ENCODE results near the gene PPFIBP2. TPM values are rescaled to one million over a fixed set of nuclear protein-coding genes. Genes with fewer than 3 reads are reported as not detected.

PPFIBP2 gene
- total RNA-seq, 1 experiment from 2014 or later: 5.7 TPM

- ChIA-PET POLR2A (no interaction called here), CTCF (interaction anchor here (0.8 to 1.2 kb wide), 2 partner anchors 119 to 593 kb away, joined by 3 to 6 read pairs; no protein-coding TSS in a partner anchor), RAD21 (ENCODE audit: low non-redundant PET in 1 of 2, low total read pairs in 2 of 2, uncharacterized antibody in 2 of 2, unreplicated experiment in 2 of 2) (no interaction called here)
- TF ChIP-seq JUND (IDR thresholded peaks at IDR 0.05) (no peak), SRF (IDR thresholded peaks at IDR 0.05; ENCODE audit: low read depth) (no peak), POLR2AphosphoS5 (IDR thresholded peaks at IDR 0.05; ENCODE audit: low read depth, low read length) (no peak), ZNF274 (IDR thresholded peaks at IDR 0.05; ENCODE audit: low read depth, low read length) (no peak), TCF7L2 (IDR thresholded peaks at IDR 0.05; ENCODE audit: borderline replicate concordance, extremely low read depth, insufficient read depth, insufficient read length) (no peak), YY1 (IDR thresholded peaks at IDR 0.05; ENCODE audit: extremely low read depth, insufficient replicate concordance, low read depth, low read length) (no peak), SP1 (IDR thresholded peaks at IDR 0.05; ENCODE audit: low read depth) (no peak), CBX3 (IDR thresholded peaks at IDR 0.05; ENCODE audit: low read depth) (no peak)
- DNase-seq (ENCODE audit: low read depth, low spot score) (no peak), ATAC-seq (no peak)
- Histone ChIP-seq H3K9me3 (ENCODE audit: control insufficient read depth in 1 of 2, insufficient read depth in 1 of 2, low read depth in 1 of 2, low read length in 2 of 2) (no peaks in the 10 kb centered on the region), H3K36me3 (ENCODE audit: control insufficient read depth in 1 of 2, insufficient read depth in 2 of 2, low read length in 2 of 2) (no peaks in the 10 kb centered on the region), H4K20me1 (ENCODE audit: insufficient read depth) (no peaks in the 10 kb centered on the region), H3K9me2 (ENCODE audit: insufficient read depth) (no peaks in the 10 kb centered on the region), H2AFZ (ENCODE audit: low read depth, low read length, poor library complexity, severe bottlenecking) (no peak overlapping the region), H3K27me3 (ENCODE audit: insufficient read depth, low read length) (peaks cover 80% of the 10 kb centered on the region), H3K27ac (ENCODE audit: low read depth, low read length) (no peak overlapping the region), H3K4me2 (ENCODE audit: low read length) (no peak overlapping the region), H3K4me3 (replicated peaks in 1 of 2; ENCODE audit: low read depth in 1 of 2, low read length in 2 of 2) (no peak overlapping the region), H3K9ac (ENCODE audit: low read length) (no peak overlapping the region), H3K79me2 (ENCODE audit: insufficient read depth, low read length) (no peaks in the 10 kb centered on the region), H3K4me1 (ENCODE audit: control insufficient read depth in 1 of 2, insufficient read depth in 2 of 2, low read length in 2 of 2) (no peaks in the 10 kb centered on the region)
- BruUV-seq (replicated peaks): no TSS peak
- intact Hi-C loops (cut with micrococcal nuclease): no loop called here
Measured at GRCh38 chr11:7690648-7691047, 176.8 kb downstream of the PPFIBP2 start.

GRCh38 chr11:7691759-7692350, 178.1 kb downstream of the PPFIBP2 start:
- Histone ChIP-seq H3K4me1 (ENCODE audit: control insufficient read depth in 1 of 2, insufficient read depth in 2 of 2, low read length in 2 of 2) (no peaks in the 10 kb centered on the region), H3K9ac (ENCODE audit: low read length) (no peak overlapping the region), H2AFZ (ENCODE audit: low read depth, low read length, poor library complexity, severe bottlenecking) (no peak overlapping the region), H3K79me2 (ENCODE audit: insufficient read depth, low read length) (no peaks in the 10 kb centered on the region), H3K9me2 (ENCODE audit: insufficient read depth) (no peaks in the 10 kb centered on the region), H3K27ac (ENCODE audit: low read depth, low read length) (no peak overlapping the region), H3K9me3 (ENCODE audit: control insufficient read depth in 1 of 2, insufficient read depth in 1 of 2, low read depth in 1 of 2, low read length in 2 of 2) (no peaks in the 10 kb centered on the region), H3K36me3 (ENCODE audit: control insufficient read depth in 1 of 2, insufficient read depth in 2 of 2, low read length in 2 of 2) (no peaks in the 10 kb centered on the region), H4K20me1 (ENCODE audit: insufficient read depth) (no peaks in the 10 kb centered on the region), H3K4me2 (ENCODE audit: low read length) (no peak overlapping the region), H3K27me3 (ENCODE audit: insufficient read depth, low read length) (peaks cover 68% of the 10 kb centered on the region), H3K4me3 (replicated peaks in 1 of 2; ENCODE audit: low read depth in 1 of 2, low read length in 2 of 2) (no peak overlapping the region)
- no TSS peak for BruUV-seq (replicated peaks)
- ChIA-PET POLR2A (no interaction called here), CTCF (no interaction called here), RAD21 (ENCODE audit: low non-redundant PET in 1 of 2, low total read pairs in 2 of 2, uncharacterized antibody in 2 of 2, unreplicated experiment in 2 of 2) (no interaction called here)
- intact Hi-C loops (cut with micrococcal nuclease): no loop called here
- DNase-seq (ENCODE audit: low read depth, low spot score) (no peak), ATAC-seq (no peak)
- TF ChIP-seq SRF (IDR thresholded peaks at IDR 0.05; ENCODE audit: low read depth) (no peak), ELF1 (IDR thresholded peaks at IDR 0.05; ENCODE audit: borderline replicate concordance, low read depth) (no peak), POLR2A (IDR thresholded peaks at IDR 0.05; ENCODE audit: borderline replicate concordance, extremely low read depth, insufficient read depth, insufficient read length) (no peak), ZNF274 (IDR thresholded peaks at IDR 0.05; ENCODE audit: low read depth, low read length) (no peak), MAX (IDR thresholded peaks at IDR 0.05) (no peak)

Data from HCT116 (cell line).